ENCODE results near the gene ZNF547.

Gene ZNF547

DNA sequence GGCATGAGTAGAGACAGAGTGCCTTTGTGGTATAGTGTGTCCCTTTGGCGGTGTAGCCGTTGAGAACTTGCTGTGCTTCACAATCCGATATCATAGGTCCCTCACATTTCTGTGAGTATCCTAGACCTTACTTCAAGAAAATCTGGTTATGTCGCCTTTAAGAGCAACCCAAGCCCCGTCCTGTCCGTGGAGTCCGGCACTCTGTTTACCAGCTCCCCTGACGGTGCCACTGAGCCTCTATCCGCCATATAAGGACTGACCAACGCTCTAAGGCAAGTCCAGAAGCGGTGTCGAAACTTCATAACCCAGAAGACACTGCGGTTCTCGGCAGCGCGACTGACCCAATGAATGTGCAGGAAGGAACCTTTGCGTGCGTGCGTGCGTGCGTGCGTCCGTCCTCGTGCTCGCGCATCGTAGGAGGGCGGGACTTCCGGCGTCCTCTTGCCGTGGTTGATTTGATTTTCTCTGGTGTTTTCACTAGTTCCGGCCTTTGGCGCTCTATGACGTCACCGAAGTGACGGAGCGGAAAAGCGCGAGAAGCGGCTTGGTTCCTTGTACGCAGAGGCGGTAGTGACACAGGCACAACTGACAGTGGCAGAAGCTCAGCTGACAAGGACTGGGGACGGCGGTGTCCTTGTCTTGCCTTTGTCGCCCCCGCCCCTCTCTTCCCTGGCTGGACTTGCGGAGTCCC lies at the start of gene ZNF547, which contains the start of gene TRAPPC2B:
ZNF547 (plus strand) TSS at position 555 of the 691 bp plus-strand sequence. CDS start 5,005 bp downstream, outside the sequence.
TRAPPC2B (plus strand) TSS at position 555 of the 691 bp plus-strand sequence. CDS start 1,283 bp downstream, outside the sequence.
- peak within 1 kb of the TSS; percentile 64 for H2AFZ ChIP-seq (ENCODE audit: low read depth, low read length)
- H3K9me3 ChIP-seq (ENCODE audit: low read length): no peaks in the 10 kb centered on the region
- H3K27me3 ChIP-seq (ENCODE audit: insufficient read depth, low read length): no peaks in the 10 kb centered on the region
- H3K4me3 ChIP-seq (ENCODE audit: low read length): peak within 1 kb of the TSS; percentile 63
- H3K36me3 ChIP-seq (ENCODE audit: insufficient read depth, low read length): peaks cover 23% of the 10 kb centered on the region
- H3K4me1 ChIP-seq (ENCODE audit: insufficient read depth, low read length): peaks cover 10% of the 10 kb centered on the region

DNA sequence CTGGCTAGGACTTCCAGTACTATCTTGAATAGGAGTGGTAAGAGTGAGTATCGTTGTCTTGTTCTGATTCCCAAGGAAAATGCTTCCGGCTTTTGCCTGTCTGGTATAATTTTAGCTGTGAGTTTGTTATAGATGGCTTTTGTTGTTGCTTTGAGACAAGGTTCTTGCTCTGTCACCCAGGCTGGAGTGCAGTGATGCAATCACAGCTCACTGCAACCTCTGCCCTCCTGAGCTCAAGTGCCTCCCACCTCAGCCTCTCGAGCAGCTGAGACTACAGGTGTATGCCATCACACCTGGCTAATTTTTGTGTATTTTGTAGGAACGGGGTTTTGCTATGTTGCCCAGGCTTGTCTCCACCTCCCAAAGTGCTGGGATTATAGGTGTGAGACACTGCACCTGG lies 49.2 kb upstream of the ZNF547 start:
- H3K27me3 ChIP-seq (ENCODE audit: insufficient read depth, low read length): no peaks in the 10 kb centered on the region
- H3K9me3 ChIP-seq (ENCODE audit: low read length): no peaks in the 10 kb centered on the region
- H3K4me3 ChIP-seq (ENCODE audit: low read length): no peak overlapping the region
- peaks cover 4% of the 10 kb centered on the region for H3K4me1 ChIP-seq (ENCODE audit: insufficient read depth, low read length)
- no peaks in the 10 kb centered on the region for H3K36me3 ChIP-seq (ENCODE audit: insufficient read depth, low read length)
- no peak overlapping the region for H2AFZ ChIP-seq (ENCODE audit: low read depth, low read length)

DNA sequence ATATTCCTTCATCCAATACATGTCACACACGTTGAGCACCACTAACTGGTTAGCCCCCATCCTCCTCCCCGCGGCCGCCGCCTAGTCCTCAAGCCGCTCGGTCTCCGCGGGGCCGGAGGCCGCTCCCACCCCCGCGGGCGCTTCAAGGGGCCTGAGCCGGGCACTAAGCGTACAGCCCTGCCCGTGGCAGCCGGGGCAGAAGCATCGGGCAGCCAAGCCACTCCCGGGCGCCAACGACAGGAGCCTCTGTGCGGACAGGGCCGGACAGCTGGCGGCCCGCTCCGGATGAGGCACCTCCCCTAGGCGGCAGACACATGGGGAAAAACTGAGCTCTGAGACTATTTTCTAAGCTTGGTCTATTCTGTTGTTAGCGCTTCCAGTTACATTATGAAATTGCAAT lies 45.8 kb upstream of the ZNF547 start:
- Histone ChIP-seq H3K36me3 (ENCODE audit: insufficient read depth, low read length) (no peaks in the 10 kb centered on the region), H3K4me3 (ENCODE audit: low read length) (no peak overlapping the region), H2AFZ (ENCODE audit: low read depth, low read length) (no peak overlapping the region), H3K9me3 (ENCODE audit: low read length) (no peaks in the 10 kb centered on the region), H3K4me1 (ENCODE audit: insufficient read depth, low read length) (peaks cover 17% of the 10 kb centered on the region), H3K27me3 (ENCODE audit: insufficient read depth, low read length) (no peaks in the 10 kb centered on the region)

DNA sequence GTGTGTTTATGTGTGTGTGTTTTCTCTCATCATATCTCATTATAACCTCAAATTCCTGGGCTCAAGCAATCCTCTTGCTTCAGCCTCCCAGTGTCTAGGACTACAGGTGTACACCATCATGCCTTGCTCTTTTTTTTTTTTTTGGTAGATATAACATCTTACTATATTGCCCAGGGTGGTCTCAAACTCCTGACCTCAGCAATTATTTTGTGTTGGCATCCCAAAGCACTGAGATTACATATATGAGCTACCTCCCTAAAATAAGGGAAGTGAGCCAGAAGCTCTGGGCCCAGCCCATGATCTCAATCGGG lies 43.5 kb upstream of the ZNF547 start:
- no peaks in the 10 kb centered on the region for H3K9me3 ChIP-seq (ENCODE audit: low read length)
- H3K4me1 ChIP-seq (ENCODE audit: insufficient read depth, low read length): peaks cover 17% of the 10 kb centered on the region
- H2AFZ ChIP-seq (ENCODE audit: low read depth, low read length): peak overlapping the region; percentile 81
- H3K4me3 ChIP-seq (ENCODE audit: low read length): peak overlapping the region; percentile 84
- no peaks in the 10 kb centered on the region for H3K27me3 ChIP-seq (ENCODE audit: insufficient read depth, low read length)
- H3K36me3 ChIP-seq (ENCODE audit: insufficient read depth, low read length): peaks cover 14% of the 10 kb centered on the region

DNA sequence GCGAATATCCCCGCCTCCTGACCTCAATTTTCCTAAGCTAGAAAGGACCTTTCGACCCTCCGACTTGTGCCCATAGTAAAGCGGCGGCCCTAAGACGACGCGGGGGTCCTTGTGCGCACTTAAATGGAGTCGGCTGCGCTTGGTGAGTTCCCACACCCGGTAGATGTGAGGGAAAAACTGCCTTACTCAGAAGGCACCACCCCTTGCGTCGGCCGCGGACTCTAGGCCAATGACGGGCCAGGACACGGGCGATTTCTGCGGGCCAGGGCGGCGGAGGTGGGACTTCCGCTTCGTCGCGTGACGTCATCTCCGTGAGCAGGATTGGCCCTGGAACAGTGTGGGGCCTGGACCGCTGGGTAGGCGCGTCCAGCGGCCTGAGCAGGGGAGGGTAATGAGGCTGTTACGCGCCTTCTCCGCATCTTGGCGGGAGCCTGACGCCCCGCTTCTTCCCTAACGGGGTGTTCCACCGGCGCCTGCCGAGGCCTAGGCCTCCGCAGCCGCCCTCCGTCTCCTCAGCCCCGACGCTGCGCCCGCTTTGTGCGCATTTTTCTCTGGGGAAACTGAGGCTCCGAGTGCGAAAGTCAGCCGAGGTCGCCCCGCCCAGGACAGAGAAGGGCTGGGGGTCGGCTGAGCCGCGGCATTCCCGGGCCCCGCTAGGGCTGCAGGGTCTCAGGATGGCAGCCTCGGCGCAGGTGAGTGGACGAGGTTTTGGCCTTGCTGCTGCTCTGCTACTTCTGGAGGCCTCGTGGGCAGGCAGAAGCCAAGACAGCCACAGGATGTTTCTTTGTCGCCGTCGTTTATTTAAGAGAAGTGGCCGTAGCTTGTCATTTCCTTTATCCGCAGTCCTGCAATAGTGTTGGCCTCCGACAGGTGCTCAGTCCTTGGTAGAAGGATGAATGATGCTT lies 42.9 kb upstream of the ZNF547 start, which contains the start of gene ZNF543:
ZNF543 (plus strand) TSS at position 293 of the 905 bp plus-strand sequence; CDS start at position 675, 382 bp downstream.
- Histone ChIP-seq H3K4me3 (ENCODE audit: low read length) (peak within 1 kb of the TSS; percentile 84), H2AFZ (ENCODE audit: low read depth, low read length) (peak within 1 kb of the TSS; percentile 81), H3K9me3 (ENCODE audit: low read length) (no peaks in the 10 kb centered on the region), H3K4me1 (ENCODE audit: insufficient read depth, low read length) (peaks cover 17% of the 10 kb centered on the region), H3K36me3 (ENCODE audit: insufficient read depth, low read length) (peaks cover 20% of the 10 kb centered on the region), H3K27me3 (ENCODE audit: insufficient read depth, low read length) (no peaks in the 10 kb centered on the region)

DNA sequence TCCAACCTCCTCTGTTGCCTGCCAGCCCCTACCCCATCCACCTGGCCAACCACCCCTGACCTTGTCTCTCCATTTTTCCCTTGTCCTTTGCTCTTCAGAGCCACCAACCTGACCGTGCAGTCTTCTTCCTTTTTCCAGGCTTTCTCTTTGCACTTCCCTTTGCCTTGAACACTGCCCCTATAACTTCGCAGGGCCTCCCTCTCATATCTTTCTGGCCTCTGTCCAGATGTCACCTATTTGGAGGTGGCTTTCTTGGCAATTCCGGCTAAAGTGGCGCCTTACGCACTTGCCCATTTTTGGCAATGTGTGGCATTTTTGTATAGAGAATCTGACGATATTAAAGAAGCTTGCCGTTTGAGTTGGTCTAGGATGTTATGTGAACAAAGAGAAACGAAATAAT lies 42.2 kb upstream of the ZNF547 start:
- Histone ChIP-seq H3K27me3 (ENCODE audit: insufficient read depth, low read length) (no peaks in the 10 kb centered on the region), H3K9me3 (ENCODE audit: low read length) (no peaks in the 10 kb centered on the region), H3K4me1 (ENCODE audit: insufficient read depth, low read length) (peaks cover 17% of the 10 kb centered on the region), H3K36me3 (ENCODE audit: insufficient read depth, low read length) (peaks cover 27% of the 10 kb centered on the region), H2AFZ (ENCODE audit: low read depth, low read length) (no peak overlapping the region), H3K4me3 (ENCODE audit: low read length) (peak overlapping the region; percentile 84)

DNA sequence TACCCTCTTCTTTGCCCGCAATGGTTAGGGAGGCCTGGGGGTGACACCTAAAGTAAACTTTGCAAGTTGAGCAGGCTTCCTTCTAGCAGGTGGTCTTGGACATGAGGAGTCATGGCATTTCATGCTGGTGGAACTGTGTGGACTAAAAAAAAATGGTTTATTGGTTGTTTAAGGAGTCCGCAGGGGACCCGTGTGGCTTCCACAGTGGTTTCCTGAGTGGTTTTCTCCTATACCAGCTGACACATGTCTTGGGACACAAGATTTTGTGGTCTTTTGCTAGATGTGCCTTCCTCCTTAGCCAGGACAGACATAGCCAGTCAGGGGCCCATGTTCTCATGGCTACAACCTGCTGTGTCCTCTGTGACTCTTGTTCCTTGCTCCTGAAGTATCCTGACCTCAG lies 41.6 kb upstream of the ZNF547 start:
- Histone ChIP-seq H3K9me3 (ENCODE audit: low read length) (no peaks in the 10 kb centered on the region), H2AFZ (ENCODE audit: low read depth, low read length) (no peak overlapping the region), H3K4me3 (ENCODE audit: low read length) (peak overlapping the region; percentile 84)

DNA sequence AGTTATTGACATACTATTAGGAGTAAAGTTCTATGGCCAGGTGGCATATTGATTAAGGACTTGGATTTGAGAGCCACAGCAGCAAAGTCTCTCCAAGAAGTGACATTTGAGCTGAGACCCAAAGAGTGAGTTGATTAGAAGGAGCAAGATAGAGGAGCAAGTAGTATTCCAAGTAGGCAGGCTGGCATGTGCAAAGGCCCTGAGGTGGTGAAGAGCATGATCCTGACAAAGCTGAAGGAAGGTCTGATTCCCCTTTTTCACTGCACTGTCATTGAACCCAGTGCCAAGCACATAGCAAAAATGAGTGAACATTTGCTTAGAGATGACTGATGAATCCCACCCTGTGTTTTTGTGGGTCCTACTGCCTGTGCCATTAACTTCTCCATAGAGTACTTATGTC lies 38.4 kb upstream of the ZNF547 start:
- Histone ChIP-seq H3K27me3 (ENCODE audit: insufficient read depth, low read length) (no peaks in the 10 kb centered on the region), H3K4me3 (ENCODE audit: low read length) (no peak overlapping the region), H3K4me1 (ENCODE audit: insufficient read depth, low read length) (peaks cover 14% of the 10 kb centered on the region), H3K36me3 (ENCODE audit: insufficient read depth, low read length) (peaks cover 61% of the 10 kb centered on the region), H2AFZ (ENCODE audit: low read depth, low read length) (no peak overlapping the region), H3K9me3 (ENCODE audit: low read length) (peaks cover 15% of the 10 kb centered on the region)

More for the DNA sequence above, 41.6 kb upstream of the ZNF547 start:
- peaks cover 17% of the 10 kb centered on the region for H3K4me1 ChIP-seq (ENCODE audit: insufficient read depth, low read length)
- H3K27me3 ChIP-seq (ENCODE audit: insufficient read depth, low read length): no peaks in the 10 kb centered on the region
- peaks cover 32% of the 10 kb centered on the region for H3K36me3 ChIP-seq (ENCODE audit: insufficient read depth, low read length)

DNA sequence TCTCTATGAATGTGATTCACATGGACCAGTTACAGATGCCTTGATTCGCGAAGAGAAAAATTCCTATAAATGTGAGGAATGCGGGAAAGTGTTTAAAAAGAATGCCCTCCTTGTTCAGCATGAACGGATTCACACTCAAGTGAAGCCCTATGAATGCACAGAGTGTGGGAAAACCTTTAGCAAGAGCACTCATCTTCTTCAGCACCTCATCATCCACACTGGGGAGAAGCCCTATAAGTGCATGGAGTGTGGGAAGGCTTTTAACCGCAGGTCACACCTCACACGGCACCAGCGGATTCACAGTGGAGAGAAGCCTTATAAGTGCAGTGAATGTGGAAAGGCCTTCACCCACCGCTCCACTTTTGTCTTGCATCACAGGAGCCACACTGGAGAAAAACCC lies 35.4 kb upstream of the ZNF547 start:
- Histone ChIP-seq H3K4me3 (ENCODE audit: low read length) (no peak overlapping the region), H3K36me3 (ENCODE audit: insufficient read depth, low read length) (peaks cover 68% of the 10 kb centered on the region), H2AFZ (ENCODE audit: low read depth, low read length) (no peak overlapping the region), H3K27me3 (ENCODE audit: insufficient read depth, low read length) (no peaks in the 10 kb centered on the region), H3K4me1 (ENCODE audit: insufficient read depth, low read length) (no peaks in the 10 kb centered on the region), H3K9me3 (ENCODE audit: low read length) (peaks cover 15% of the 10 kb centered on the region)

DNA sequence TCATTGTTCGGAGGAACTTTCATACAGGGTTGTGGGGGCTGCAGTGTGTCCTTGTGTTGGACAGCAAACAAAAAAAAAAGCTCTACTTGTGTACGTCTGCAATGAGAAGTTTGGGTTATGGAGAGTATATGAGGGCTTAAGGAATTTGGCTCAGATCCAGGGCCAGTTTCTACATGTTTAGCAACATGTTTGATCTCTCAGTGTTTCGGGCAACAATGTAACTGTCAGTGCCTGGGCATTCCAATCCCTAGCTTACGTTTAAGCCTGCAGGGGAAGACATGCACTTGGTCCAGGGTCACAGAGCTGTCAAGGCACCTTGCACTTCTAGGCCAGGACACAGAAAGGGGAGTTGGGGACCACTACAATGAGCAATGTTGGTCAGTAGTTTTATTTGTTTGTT lies 29.2 kb upstream of the ZNF547 start:
- Histone ChIP-seq H3K4me1 (ENCODE audit: insufficient read depth, low read length) (no peaks in the 10 kb centered on the region), H3K36me3 (ENCODE audit: insufficient read depth, low read length) (peaks cover 12% of the 10 kb centered on the region), H2AFZ (ENCODE audit: low read depth, low read length) (no peak overlapping the region), H3K4me3 (ENCODE audit: low read length) (no peak overlapping the region), H3K27me3 (ENCODE audit: insufficient read depth, low read length) (no peaks in the 10 kb centered on the region), H3K9me3 (ENCODE audit: low read length) (no peaks in the 10 kb centered on the region)

DNA sequence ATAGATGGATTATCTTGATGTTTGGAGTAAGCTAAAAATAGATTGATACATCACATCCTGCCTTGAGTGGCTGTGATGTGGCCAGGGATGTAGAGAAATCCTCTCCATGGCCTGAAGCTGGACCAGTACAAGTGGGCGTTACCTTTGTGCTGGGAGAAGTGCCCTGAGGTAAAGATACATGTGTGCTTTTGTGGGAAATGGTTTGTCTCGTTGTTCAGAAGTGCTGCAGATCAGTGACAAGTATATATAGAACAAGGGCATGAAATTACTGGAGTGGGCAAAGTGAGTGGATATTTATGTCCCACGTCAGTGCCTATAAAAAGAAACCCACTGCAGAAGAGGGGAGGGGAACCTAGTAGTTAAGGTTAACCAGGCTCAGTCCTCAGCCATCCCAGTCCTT lies 24.5 kb upstream of the ZNF547 start:
- H3K36me3 ChIP-seq (ENCODE audit: insufficient read depth, low read length): no peaks in the 10 kb centered on the region
- no peaks in the 10 kb centered on the region for H3K9me3 ChIP-seq (ENCODE audit: low read length)
- H3K27me3 ChIP-seq (ENCODE audit: insufficient read depth, low read length): no peaks in the 10 kb centered on the region
- no peak overlapping the region for H3K4me3 ChIP-seq (ENCODE audit: low read length)
- H3K4me1 ChIP-seq (ENCODE audit: insufficient read depth, low read length): no peaks in the 10 kb centered on the region
- no peak overlapping the region for H2AFZ ChIP-seq (ENCODE audit: low read depth, low read length)

DNA sequence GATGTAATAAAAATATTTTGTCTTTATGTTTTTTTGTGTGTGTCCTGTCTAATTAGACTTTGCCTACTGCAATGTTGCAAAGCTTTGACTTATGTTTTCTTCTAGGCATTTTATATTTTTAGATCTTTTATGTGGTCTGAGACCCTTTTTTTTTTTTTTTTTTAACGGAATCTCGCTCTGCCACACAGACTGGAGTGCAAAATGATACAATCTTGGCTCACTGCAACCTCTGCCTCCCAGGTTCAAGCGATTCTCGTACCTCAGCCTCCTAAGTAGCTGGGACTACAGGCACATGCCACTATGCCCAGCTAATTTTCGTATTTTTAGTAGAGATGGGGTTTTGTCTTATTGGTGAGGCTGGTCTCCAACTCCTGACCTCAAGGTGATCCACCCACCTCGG lies 20.8 kb upstream of the ZNF547 start:
- Histone ChIP-seq H2AFZ (ENCODE audit: low read depth, low read length) (no peak overlapping the region), H3K27me3 (ENCODE audit: insufficient read depth, low read length) (no peaks in the 10 kb centered on the region), H3K4me1 (ENCODE audit: insufficient read depth, low read length) (no peaks in the 10 kb centered on the region), H3K9me3 (ENCODE audit: low read length) (no peaks in the 10 kb centered on the region), H3K36me3 (ENCODE audit: insufficient read depth, low read length) (no peaks in the 10 kb centered on the region), H3K4me3 (ENCODE audit: low read length) (no peak overlapping the region)

DNA sequence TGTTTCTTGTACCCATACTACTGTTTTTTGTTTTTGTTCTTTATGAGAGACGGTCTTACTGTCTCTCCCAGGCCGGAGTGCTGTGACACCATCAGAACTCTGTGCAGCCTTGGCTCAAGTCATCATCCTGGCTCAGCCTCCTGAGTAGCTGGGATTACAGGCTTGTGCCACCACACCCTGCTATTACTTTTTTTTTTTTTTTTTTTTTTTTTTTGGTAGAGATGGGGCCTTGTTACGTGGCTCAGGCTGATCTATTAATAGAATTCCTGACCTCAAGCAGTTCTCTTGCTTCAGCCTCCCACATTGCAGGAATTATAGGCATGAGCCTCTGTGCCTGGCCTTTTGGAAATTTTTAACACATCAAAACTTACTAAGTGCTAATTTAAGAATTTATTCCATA lies 15.2 kb upstream of the ZNF547 start:
- Histone ChIP-seq H3K9me3 (ENCODE audit: low read length) (no peaks in the 10 kb centered on the region), H3K36me3 (ENCODE audit: insufficient read depth, low read length) (peaks cover 5% of the 10 kb centered on the region), H3K4me3 (ENCODE audit: low read length) (no peak overlapping the region), H3K4me1 (ENCODE audit: insufficient read depth, low read length) (peaks cover 21% of the 10 kb centered on the region), H2AFZ (ENCODE audit: low read depth, low read length) (no peak overlapping the region), H3K27me3 (ENCODE audit: insufficient read depth, low read length) (no peaks in the 10 kb centered on the region)

All from neuron (in vitro differentiated cells).